IgD-negative memory B cell (primary cell): ENCODE measurements around the gene RASIP1. TPM values are rescaled to one million over a fixed set of nuclear protein-coding genes. Genes with fewer than 3 reads are reported as not detected.
"Not testable (repeated sequence)": the region's sequence is repeated elsewhere in the genome, so short reads cannot be mapped to it uniquely, and the experiment has no call there.

Source experiments
- H3K27ac Mint-ChIP-seq, 3 donors: one replicate each; pipeline ENCODE4 v1.8.0; 2020 to 2022; ENCODE audit warnings: mild to moderate bottlenecking in 3 of 3, mixed read lengths in 3 of 3, moderate library complexity in 1 of 3
- H3K27me3 Mint-ChIP-seq: one replicate; pipeline ENCODE4 v1.8.0; 2021; ENCODE audit warnings: mixed read lengths
- H3K36me3 Mint-ChIP-seq: one replicate; pipeline ENCODE4 v1.8.0; 2020; ENCODE audit warnings: mild to moderate bottlenecking, mixed read lengths
- H3K4me1 Mint-ChIP-seq, 3 donors: one replicate each; pipeline ENCODE4 v1.8.0; 2020 to 2022; ENCODE audit warnings: mixed read lengths in 3 of 3, mild to moderate bottlenecking in 1 of 3
- H3K4me3 Mint-ChIP-seq, 4 donors: one replicate each; pipeline ENCODE4 v1.8.0; 2020 to 2022; ENCODE audit warnings: mild to moderate bottlenecking in 4 of 4, mixed read lengths in 4 of 4, moderate library complexity in 3 of 4
- H3K9me3 Mint-ChIP-seq, 3 donors: one replicate each; pipeline ENCODE4 v1.8.0; 2020 to 2021; ENCODE audit warnings: mixed read lengths in 3 of 3, mild to moderate bottlenecking in 1 of 3
- polyA plus RNA-seq: library from polyadenylated mRNA; unstranded; fragments of 300-500 nt; fragmentation: Illumina TruSeq; gene quantifications from one replicate; pipeline ENCODE4 v1.2.3, GENCODE V29; 2021

Gene RASIP1
- polyA plus RNA-seq, 1 donor from 2014 or later = 0.26 TPM

- H3K36me3 Mint-ChIP-seq, H3K4me3 Mint-ChIP-seq, H3K9me3 Mint-ChIP-seq, H3K4me1 Mint-ChIP-seq, H3K27ac Mint-ChIP-seq, H3K27me3 Mint-ChIP-seq: not testable (repeated sequence)
Observed at GRCh38 chr19:48765816-48766215, 25.4 kb upstream of the RASIP1 start.

- peaks cover 13% of the 10 kb centered on the region for H3K27me3 Mint-ChIP-seq
- H3K9me3 Mint-ChIP-seq = no peaks in the 10 kb centered on the region
- peaks cover 0 to 3% (median 0%) of the 10 kb centered on the region in 3 donors for H3K4me1 Mint-ChIP-seq
- no peak overlapping the region for H3K4me3 Mint-ChIP-seq
- H3K36me3 Mint-ChIP-seq = no peaks in the 10 kb centered on the region
- H3K27ac Mint-ChIP-seq = peak overlapping the region in 1 of 3 donors; percentile 9
Observed at GRCh38 chr19:48760504-48761205, 20.2 kb upstream of the RASIP1 start.

GRCh38 chr19:48757741-48758144 lies 17.3 kb upstream of the RASIP1 start:
- H3K4me3 Mint-ChIP-seq = no peak overlapping the region
- H3K36me3 Mint-ChIP-seq = no peaks in the 10 kb centered on the region
- H3K27me3 Mint-ChIP-seq = peaks cover 33% of the 10 kb centered on the region

GRCh38 chr19:48757089-48757675 lies 16.8 kb upstream of the RASIP1 start:
- no peaks in the 10 kb centered on the region for H3K9me3 Mint-ChIP-seq
- no peak overlapping the region for H3K27ac Mint-ChIP-seq
- peaks cover 4 to 5% (median 4%) of the 10 kb centered on the region in 3 donors for H3K4me1 Mint-ChIP-seq
- no peak overlapping the region for H3K4me3 Mint-ChIP-seq
- H3K27me3 Mint-ChIP-seq = peaks cover 34% of the 10 kb centered on the region
- no peaks in the 10 kb centered on the region for H3K36me3 Mint-ChIP-seq

More at GRCh38 chr19:48757741-48758144, 17.3 kb upstream of the RASIP1 start:
- Mint-ChIP-seq H3K27ac (no peak overlapping the region), H3K4me1 (peaks cover 3 to 5% (median 4%) of the 10 kb centered on the region in 3 donors), H3K9me3 (no peaks in the 10 kb centered on the region)

- Mint-ChIP-seq H3K4me1 (peaks cover 5 to 6% (median 6%) of the 10 kb centered on the region in 3 donors), H3K36me3 (no peaks in the 10 kb centered on the region), H3K4me3 (no peak overlapping the region), H3K27me3 (peaks cover 36% of the 10 kb centered on the region), H3K9me3 (no peaks in the 10 kb centered on the region), H3K27ac (no peak overlapping the region)
Observed at GRCh38 chr19:48756686-48757085, 16.3 kb upstream of the RASIP1 start.

GRCh38 chr19:48756212-48756611 lies 15.8 kb upstream of the RASIP1 start:
- H3K27me3 Mint-ChIP-seq = peaks cover 39% of the 10 kb centered on the region
- H3K36me3 Mint-ChIP-seq = no peaks in the 10 kb centered on the region
- H3K9me3 Mint-ChIP-seq = no peaks in the 10 kb centered on the region
- H3K4me1 Mint-ChIP-seq = peaks cover 5 to 6% (median 6%) of the 10 kb centered on the region in 3 donors
- no peak overlapping the region for H3K4me3 Mint-ChIP-seq
- H3K27ac Mint-ChIP-seq = no peak overlapping the region

- Mint-ChIP-seq H3K36me3 (no peaks in the 10 kb centered on the region), H3K27me3 (peaks cover 37% of the 10 kb centered on the region), H3K4me3 (no peak overlapping the region), H3K9me3 (no peaks in the 10 kb centered on the region), H3K4me1 (peaks cover 5 to 6% (median 6%) of the 10 kb centered on the region in 3 donors), H3K27ac (no peak overlapping the region)
Observed at GRCh38 chr19:48755787-48756186, 15.4 kb upstream of the RASIP1 start.

- Mint-ChIP-seq H3K4me3 (peak within 1 kb of the TSS in 2 of 4 donors; percentile 45 to 75), H3K27ac (no peak within 1 kb of the TSS), H3K27me3 (peaks cover 31% of the 10 kb centered on the region), H3K9me3 (no peaks in the 10 kb centered on the region), H3K36me3 (no peaks in the 10 kb centered on the region), H3K4me1 (peaks cover 3 to 6% (median 5%) of the 10 kb centered on the region in 3 donors)
Observed at GRCh38 chr19:48755084-48755641, 14.8 kb upstream of the RASIP1 start, which contains the start of gene FGF21. Gene FGF21 (plus strand): TSS chr19:48755524. CDS start chr19:48756237, 713 bp downstream.

- Mint-ChIP-seq H3K27me3 (peaks cover 33% of the 10 kb centered on the region), H3K4me3 (peak within 1 kb of the TSS in 3 of 4 donors; percentile 45 to 81 (median 75)), H3K27ac (no peak within 1 kb of the TSS), H3K9me3 (no peaks in the 10 kb centered on the region), H3K4me1 (peaks cover 3 to 6% (median 5%) of the 10 kb centered on the region in 3 donors), H3K36me3 (no peaks in the 10 kb centered on the region)
Observed at GRCh38 chr19:48752496-48753365, 12.3 kb upstream of the RASIP1 start, which contains the start of gene FUT1. Gene FUT1 (minus strand): TSS chr19:48752641. CDS start chr19:48751281, 1,360 bp downstream.

GRCh38 chr19:48751845-48752495 lies 11.6 kb upstream of the RASIP1 start:
- peak overlapping the region in 3 of 4 donors; percentile 19 to 75 (median 45) for H3K4me3 Mint-ChIP-seq
- H3K27me3 Mint-ChIP-seq = peaks cover 37% of the 10 kb centered on the region
- H3K27ac Mint-ChIP-seq = no peak overlapping the region
- peaks cover 3 to 8% (median 5%) of the 10 kb centered on the region in 3 donors for H3K4me1 Mint-ChIP-seq
- H3K36me3 Mint-ChIP-seq = no peaks in the 10 kb centered on the region
- H3K9me3 Mint-ChIP-seq = no peaks in the 10 kb centered on the region

- Mint-ChIP-seq H3K9me3 (peaks cover 0 to 2% (median 0%) of the 10 kb centered on the region in 3 donors), H3K27me3 (peaks cover 46% of the 10 kb centered on the region)
Observed at GRCh38 chr19:48750771-48751504, 10.5 kb upstream of the RASIP1 start.

GRCh38 chr19:48750351-48750750 lies 9.9 kb upstream of the RASIP1 start:
- Mint-ChIP-seq H3K9me3 (peaks cover 0 to 2% (median 0%) of the 10 kb centered on the region in 3 donors), H3K27me3 (peaks cover 45% of the 10 kb centered on the region), H3K4me3 (peak overlapping the region in 1 of 4 donors; percentile 45), H3K27ac (peak overlapping the region in 1 of 3 donors; percentile 71), H3K36me3 (no peaks in the 10 kb centered on the region), H3K4me1 (peaks cover 3 to 8% (median 5%) of the 10 kb centered on the region in 3 donors)

More at GRCh38 chr19:48750771-48751504, 10.5 kb upstream of the RASIP1 start:
- H3K4me1 Mint-ChIP-seq = peaks cover 3 to 8% (median 5%) of the 10 kb centered on the region in 3 donors
- H3K27ac Mint-ChIP-seq = peak overlapping the region in 1 of 3 donors; percentile 71
- no peaks in the 10 kb centered on the region for H3K36me3 Mint-ChIP-seq
- peak overlapping the region in 3 of 4 donors; percentile 25 to 62 (median 45) for H3K4me3 Mint-ChIP-seq

- Mint-ChIP-seq H3K27me3 (peaks cover 41% of the 10 kb centered on the region), H3K4me1 (peaks cover 3 to 8% (median 5%) of the 10 kb centered on the region in 3 donors), H3K4me3 (no peak overlapping the region), H3K36me3 (no peaks in the 10 kb centered on the region), H3K9me3 (peaks cover 0 to 2% (median 0%) of the 10 kb centered on the region in 3 donors), H3K27ac (no peak overlapping the region)
Observed at GRCh38 chr19:48749571-48750198, 9.3 kb upstream of the RASIP1 start.
